Keratinocyte (primary cell): Measurements from ENCODE around the gene SORBS1.

Experiments
- EZH2 ChIP-seq: IDR thresholded peaks from one replicate; pipeline ENCODE4 v1.6.1; 2012; ENCODE audit warnings: inconsistent platforms, mild to moderate bottlenecking, low read length, moderate library complexity
- TF ChIP-seq, protein P1 (sequence below), 3 experiments: IDR thresholded peaks in 1 of 3; conservative IDR thresholded peaks in 1 of 3; optimal IDR thresholded peaks in 1 of 3; 2 replicates in 2 of 3; 3 replicates in 1 of 3; pipeline versions ENCODE3 to v1.5.1; 2011; ENCODE audit warnings: low read length in 3 of 3, mild to moderate bottlenecking in 3 of 3, moderate library complexity in 2 of 3, control low read depth in 1 of 3, inconsistent platforms in 1 of 3; ENCODE audit not compliant: insufficient read depth in 2 of 3; ENCODE audit errors: extremely low read depth in 1 of 3

DNA sequence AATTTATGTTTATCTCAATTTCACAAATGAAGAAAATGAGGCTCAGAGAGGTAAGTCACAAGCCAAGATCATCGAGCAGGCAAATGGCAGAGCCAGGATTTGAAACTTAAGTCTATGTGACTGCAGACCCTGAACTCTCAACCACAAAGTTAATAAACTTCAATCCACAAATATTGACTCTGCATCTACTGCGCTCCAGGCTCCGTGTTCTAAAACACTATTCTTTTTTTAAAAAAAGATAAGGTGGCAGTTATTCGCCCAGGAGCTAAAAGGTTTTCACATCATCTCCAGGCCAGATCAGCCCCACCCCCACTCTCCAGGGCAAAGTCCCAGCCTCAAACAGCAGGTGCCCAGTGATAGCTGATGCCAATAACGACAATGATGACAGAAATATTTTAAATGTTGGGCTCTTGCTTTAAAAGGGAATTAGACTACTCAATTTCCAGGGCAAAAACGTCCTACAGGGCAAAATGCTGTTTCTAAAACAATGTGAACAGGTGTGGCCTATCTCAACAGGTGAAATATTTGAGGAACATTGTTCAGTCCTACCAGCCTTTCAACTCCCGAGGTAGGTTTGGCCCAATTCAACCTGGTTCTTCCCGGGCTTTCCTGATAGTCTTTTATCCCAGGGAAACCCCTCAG, 85.2 kb downstream of the SORBS1 start:
- TF ChIP-seq, protein P1, sequence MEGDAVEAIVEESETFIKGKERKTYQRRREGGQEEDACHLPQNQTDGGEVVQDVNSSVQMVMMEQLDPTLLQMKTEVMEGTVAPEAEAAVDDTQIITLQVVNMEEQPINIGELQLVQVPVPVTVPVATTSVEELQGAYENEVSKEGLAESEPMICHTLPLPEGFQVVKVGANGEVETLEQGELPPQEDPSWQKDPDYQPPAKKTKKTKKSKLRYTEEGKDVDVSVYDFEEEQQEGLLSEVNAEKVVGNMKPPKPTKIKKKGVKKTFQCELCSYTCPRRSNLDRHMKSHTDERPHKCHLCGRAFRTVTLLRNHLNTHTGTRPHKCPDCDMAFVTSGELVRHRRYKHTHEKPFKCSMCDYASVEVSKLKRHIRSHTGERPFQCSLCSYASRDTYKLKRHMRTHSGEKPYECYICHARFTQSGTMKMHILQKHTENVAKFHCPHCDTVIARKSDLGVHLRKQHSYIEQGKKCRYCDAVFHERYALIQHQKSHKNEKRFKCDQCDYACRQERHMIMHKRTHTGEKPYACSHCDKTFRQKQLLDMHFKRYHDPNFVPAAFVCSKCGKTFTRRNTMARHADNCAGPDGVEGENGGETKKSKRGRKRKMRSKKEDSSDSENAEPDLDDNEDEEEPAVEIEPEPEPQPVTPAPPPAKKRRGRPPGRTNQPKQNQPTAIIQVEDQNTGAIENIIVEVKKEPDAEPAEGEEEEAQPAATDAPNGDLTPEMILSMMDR (optimal IDR thresholded peaks at IDR 0.05 in 1 of 3, IDR thresholded peaks at IDR 0.05 in 1 of 3, conservative IDR thresholded peaks at IDR 0.05 in 1 of 3; ENCODE audit: extremely low read depth in 1 of 3, insufficient read depth in 2 of 3, low read length in 3 of 3) = no peak
- TF ChIP-seq EZH2 = no peak
